Embryonic facial prominence (tissue), 1 donor: ENCODE data around the gene IFNGR1.
"Not testable (repeated sequence)": the region's sequence is repeated elsewhere in the genome, so short reads cannot be mapped to it uniquely, and the experiment has no call there.

Source experiments
- DNase-seq: peaks from one replicate; pipeline ENCODE4 v3.0.0-alpha.2; 2016; ENCODE audit errors: extremely low spot score

IFNGR1 gene

GRCh38 chr6:137218917-137219663 lies at the start of gene IFNGR1:
IFNGR1 (minus strand) TSS chr6:137219385; CDS start chr6:137219327, 58 bp downstream.
- peak; percentile 88 for DNase-seq

- DNase-seq, result no peak
These were observed 49.7 kb upstream of the IFNGR1 start for GRCh38 chr6:137268911-137269310.

GRCh38 chr6:137266309-137266586 lies 47.1 kb upstream of the IFNGR1 start:
- no peak for DNase-seq

GRCh38 chr6:137265561-137266308 lies 46.5 kb upstream of the IFNGR1 start:
- DNase-seq, result no peak

- no peak for DNase-seq
These were observed 45.3 kb upstream of the IFNGR1 start for GRCh38 chr6:137264311-137265075.

GRCh38 chr6:137261761-137262160 lies 42.6 kb upstream of the IFNGR1 start:
- DNase-seq, result no peak

GRCh38 chr6:137261361-137261760 lies 42.2 kb upstream of the IFNGR1 start:
- DNase-seq, result peak; percentile 38

GRCh38 chr6:137260217-137260616 lies 41.0 kb upstream of the IFNGR1 start:
- DNase-seq, result no peak

- DNase-seq, result no peak
These were observed 40.2 kb upstream of the IFNGR1 start for GRCh38 chr6:137259349-137259748.

- DNase-seq, result no peak
These were observed 39.0 kb upstream of the IFNGR1 start for GRCh38 chr6:137258170-137258569.

- no peak for DNase-seq
These were observed 37.3 kb upstream of the IFNGR1 start for GRCh38 chr6:137256350-137257103.

- no peak for DNase-seq
These were observed 35.8 kb upstream of the IFNGR1 start for GRCh38 chr6:137254966-137255365.

- DNase-seq, result not testable (repeated sequence)
These were observed 35.2 kb upstream of the IFNGR1 start for GRCh38 chr6:137254430-137254829.

- DNase-seq, result no peak
These were observed 29.5 kb upstream of the IFNGR1 start for GRCh38 chr6:137248702-137249101.

- DNase-seq, result no peak
These were observed 28.5 kb upstream of the IFNGR1 start for GRCh38 chr6:137247724-137248123.

- DNase-seq, result no peak
These were observed 27.6 kb upstream of the IFNGR1 start for GRCh38 chr6:137246791-137247202.

- no peak for DNase-seq
These were observed 27.0 kb upstream of the IFNGR1 start for GRCh38 chr6:137246164-137246563.

GRCh38 chr6:137241481-137242038 lies 22.4 kb upstream of the IFNGR1 start:
- DNase-seq, result no peak

GRCh38 chr6:137240168-137240567 lies 21.0 kb upstream of the IFNGR1 start:
- DNase-seq, result no peak

- no peak for DNase-seq
These were observed 18.4 kb upstream of the IFNGR1 start for GRCh38 chr6:137237413-137238170.
